ENCODE results near the gene TGM1.

Gene TGM1

GRCh38 chr14:24271134-24271833, 8.3 kb upstream of the TGM1 start, which contains the start of gene RABGGTA:
RABGGTA (minus strand) TSS chr14:24271597; CDS start chr14:24271115, 482 bp downstream.
- peak; percentile 94 for DNase-seq (ENCODE audit: low spot score)

DNA sequence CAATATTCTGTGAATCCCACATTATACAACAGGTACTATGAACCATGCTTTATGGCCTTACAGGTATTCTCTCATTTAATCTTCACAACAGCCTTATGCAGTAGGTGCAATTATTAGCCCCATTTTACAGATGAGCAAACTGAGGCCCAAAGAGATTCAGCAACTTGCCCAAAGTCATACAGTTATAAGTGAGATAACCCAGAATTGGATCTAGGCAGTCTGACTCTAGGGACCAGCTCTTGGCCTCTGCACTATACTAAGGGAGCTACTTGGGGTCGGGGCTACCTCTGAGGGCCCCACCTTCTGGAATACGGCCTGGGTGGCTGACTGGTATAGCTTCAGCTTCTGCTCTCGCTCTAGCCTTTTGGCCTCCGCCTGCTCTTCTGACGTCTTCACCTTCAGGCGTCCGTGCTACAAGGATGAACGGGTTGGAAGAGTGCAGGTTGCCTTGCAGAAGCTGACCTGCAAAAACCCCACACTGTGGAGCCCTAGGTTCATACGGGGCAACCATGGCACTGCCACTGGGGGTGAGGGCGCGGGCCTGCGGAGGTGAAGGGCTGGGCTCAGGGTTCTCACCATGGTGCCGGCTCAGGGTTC, 7.7 kb upstream of the TGM1 start:
- DNase-seq (ENCODE audit: low spot score) = no peak

- no peak for DNase-seq (ENCODE audit: low spot score)
Observed at GRCh38 chr14:24269910-24270536, 7.0 kb upstream of the TGM1 start.

- no peak for DNase-seq (ENCODE audit: low spot score)
Observed at GRCh38 chr14:24269368-24269767, 6.4 kb upstream of the TGM1 start.

- DNase-seq (ENCODE audit: low spot score) = no peak
Observed at GRCh38 chr14:24268225-24268624, 5.2 kb upstream of the TGM1 start.

GRCh38 chr14:24267516-24267915, 4.5 kb upstream of the TGM1 start:
- DNase-seq (ENCODE audit: low spot score) = no peak

DNA sequence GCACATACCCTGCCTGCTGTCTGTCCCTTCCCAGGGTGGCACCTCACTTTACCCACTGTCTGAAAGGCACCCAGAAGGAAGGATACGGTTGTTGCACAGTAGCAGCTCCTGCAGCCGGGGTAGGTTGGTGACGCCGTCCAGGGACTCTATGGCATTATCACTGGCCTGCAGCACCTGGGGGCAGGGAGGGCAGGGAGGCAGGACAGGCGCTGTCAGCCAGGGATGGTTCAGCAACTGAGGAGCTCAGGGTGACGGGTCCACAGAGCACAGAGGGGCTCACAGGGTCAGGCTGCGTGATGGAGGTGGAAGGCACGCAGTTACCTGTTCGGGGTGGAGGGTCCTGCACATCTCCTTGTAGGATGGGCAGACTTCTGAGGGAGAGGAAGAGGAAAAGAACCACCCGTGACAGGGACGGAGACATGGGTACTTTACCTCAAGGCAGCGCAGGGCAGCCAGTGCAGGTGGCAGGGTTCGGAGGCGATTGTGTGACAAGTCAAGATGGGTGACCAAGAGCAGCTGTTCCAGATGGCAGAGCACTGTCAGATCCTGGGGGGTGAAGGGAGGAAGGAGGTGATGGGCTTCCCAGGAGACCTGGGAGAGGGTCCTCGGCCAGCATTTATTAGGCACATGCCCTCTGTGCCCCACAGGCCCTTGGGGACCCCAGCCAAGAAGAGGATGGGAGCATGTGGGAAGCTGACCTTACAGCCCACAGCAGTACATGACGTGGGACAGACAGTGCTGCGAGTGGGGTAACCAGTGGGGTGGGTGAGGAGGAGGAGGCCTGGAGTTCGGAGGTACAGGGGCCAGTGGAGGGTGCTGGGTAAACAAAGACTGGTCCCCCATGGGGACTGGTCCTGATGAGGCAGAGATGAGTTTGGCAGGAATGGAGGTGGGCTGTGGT, 3.6 kb upstream of the TGM1 start:
- no peak for DNase-seq (ENCODE audit: low spot score)

DNA sequence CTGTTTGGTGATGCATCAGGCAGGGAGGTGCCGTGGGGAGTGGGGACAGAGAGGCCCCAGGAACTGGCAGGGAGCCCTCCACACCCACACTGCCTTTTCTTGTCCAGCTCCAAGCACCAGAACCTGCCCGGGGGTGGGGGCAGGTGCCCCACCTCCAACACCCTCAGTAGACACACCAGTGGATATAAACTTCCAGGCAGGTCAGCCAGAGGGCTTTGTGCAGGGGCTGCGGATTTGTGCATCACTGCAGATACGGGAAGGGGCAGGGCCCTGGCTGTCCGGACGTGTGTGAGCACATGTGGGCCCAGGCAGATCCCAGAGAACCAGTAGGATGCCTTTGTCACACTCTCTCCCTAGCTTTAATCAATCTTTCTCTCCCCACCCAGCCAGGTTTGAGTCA, 1.3 kb upstream of the TGM1 start:
- DNase-seq (ENCODE audit: low spot score) = no peak

DNA sequence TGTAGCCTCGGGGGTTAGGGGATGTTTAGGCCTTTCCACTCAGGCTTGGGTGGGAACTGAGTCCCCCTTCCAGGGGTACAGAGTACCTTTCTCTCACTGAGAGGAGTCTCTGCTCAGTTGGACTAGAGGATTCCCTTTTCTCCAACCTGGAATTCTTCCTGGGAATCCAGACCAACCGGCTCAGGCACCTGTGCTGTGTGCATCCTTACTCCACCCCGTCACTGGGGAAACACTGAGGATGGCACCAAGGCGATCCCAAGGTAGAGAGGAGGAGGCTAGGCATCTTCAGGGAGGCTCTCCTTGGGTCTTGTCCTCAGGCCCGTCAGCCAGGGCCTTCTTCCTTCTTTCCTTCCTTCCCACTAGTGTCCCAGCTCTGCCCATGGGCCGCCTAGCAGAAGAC, 871 bp upstream of the TGM1 start:
- DNase-seq (ENCODE audit: low spot score) = no peak

GRCh38 chr14:24261969-24262327, 1.0 kb downstream of the TGM1 start:
- DNase-seq (ENCODE audit: low spot score) = no peak

DNA sequence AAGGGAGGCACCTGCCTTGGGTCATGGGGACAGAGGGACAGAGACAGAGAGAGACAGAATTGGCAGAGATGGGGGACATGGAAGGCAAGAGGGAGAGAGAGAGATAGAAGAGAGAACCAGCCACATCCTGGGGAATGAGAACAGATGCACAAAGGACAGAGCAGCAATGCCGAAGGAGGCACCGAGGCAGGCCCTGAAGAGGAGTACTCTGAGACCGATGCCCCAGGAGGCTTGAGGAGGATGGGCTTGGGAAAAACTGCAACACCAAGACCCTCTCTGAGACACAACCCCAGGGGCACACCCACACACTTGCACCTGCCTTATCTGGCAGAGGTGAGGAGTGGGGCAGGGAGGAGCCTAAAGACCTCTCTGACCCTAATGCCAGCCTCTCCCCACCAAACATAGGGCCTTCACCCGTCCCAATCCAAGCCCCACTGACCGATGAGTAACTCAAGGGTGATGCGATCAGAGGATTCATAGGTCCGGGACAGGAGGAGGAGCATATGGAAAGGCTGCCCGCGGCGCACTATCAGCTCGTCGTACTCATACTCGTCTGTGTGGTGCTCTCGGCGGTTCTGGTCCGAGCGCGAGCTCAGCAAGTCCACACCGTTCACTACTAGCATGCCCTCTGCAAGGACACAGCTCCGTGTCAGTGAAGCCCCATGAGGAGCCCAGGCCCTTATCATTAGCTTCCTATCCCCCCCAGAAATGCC, 1.6 kb downstream of the TGM1 start:
- DNase-seq (ENCODE audit: low spot score) = no peak

- no peak for DNase-seq (ENCODE audit: low spot score)
Observed at GRCh38 chr14:24260780-24261157, 2.2 kb downstream of the TGM1 start.

DNA sequence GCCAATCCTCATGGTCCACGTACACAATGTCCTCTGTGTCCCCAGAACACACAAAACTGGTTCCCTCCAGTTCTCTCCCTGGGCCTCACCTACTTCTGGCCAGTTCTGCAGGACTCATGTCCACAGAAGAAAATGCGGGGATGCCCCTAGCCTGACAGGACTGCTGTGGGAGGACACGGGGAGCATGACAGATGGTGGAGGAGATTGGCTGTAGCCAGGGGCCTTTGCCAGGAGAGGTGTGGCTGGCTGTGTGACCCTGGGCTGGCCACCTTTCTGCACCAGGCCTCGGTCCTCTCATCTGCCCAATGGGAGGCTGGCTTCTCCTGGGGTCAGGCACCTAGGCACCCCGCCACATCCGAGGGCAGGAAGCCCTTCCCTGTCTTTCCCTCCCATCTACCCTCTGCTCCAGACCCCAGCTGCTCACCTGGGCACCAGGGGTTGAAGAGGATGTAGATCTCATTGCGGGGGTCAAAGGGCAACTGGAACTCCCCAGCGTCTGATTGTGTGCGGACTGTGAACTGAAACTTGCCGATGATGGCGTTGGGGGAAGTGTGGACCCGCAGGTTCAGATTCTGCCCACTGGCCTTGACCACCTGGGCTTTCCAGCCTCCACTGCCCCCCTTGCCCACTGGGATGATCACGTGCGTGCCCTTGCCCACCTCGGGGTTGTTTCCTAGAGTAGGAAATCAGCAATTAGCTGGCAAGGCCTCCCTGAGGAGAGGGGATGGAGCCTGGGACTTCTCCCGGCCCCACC, 2.8 kb downstream of the TGM1 start:
- DNase-seq (ENCODE audit: low spot score) = no peak

GRCh38 chr14:24259282-24260025, 3.5 kb downstream of the TGM1 start:
- DNase-seq (ENCODE audit: low spot score) = peak; percentile 40

DNA sequence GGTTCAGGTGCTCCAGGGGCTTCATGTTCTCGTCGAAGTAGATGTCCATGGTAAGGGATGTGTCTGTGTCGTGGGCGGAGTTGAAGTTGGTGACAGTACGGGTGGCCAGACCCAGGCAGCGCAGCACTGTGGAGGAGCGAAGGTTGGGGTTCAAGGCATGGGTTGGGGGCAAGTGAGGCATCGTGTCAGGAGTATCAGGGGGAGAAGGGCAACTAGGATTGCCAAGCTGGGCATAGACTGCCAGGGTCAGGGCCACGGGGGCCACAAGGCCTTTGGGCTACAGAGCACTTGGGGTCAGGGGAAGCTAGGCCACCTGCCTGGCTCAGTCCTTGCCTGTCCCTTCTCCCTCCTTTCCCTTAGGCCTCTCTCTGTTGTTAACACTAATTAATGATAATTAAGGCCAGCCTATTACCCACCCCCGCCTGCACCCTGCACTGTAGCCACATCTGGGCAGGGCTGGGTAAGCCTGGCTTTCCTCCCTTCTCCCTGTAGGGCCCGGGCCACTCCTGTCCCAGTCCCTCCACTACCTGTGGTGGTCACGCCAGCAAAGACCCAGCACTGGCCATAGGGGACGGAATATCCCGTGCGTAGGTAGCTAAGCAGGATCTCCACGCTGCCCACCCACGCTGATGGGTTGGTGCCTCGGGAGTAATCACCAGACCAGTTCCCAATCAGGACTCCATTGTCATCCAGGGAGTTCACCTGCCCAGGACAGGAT, 4.3 kb downstream of the TGM1 start:
- DNase-seq (ENCODE audit: low spot score) = no peak

GRCh38 chr14:24258119-24258518, 4.9 kb downstream of the TGM1 start:
- no peak for DNase-seq (ENCODE audit: low spot score)

DNA sequence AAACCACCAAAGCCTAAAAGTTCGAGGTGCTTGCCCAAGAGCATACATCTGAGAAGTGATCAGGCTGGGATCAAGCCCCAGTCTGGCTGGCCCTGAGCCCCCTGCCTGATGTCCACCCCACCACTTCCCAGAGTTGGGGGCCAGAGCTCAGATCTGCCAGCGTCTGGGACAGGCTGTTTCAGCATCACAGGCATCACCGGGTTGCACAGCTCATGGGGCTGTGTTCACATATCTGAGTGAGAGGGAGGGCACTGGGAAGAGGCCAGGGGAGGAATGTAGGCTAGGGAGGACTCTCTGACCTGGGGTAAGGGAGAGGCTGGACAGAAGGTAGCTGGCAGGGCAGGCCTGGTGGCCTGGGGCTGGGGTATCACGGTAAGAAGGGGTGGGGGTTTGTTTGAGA, 6.0 kb downstream of the TGM1 start:
- no peak for DNase-seq (ENCODE audit: low spot score)

DNA sequence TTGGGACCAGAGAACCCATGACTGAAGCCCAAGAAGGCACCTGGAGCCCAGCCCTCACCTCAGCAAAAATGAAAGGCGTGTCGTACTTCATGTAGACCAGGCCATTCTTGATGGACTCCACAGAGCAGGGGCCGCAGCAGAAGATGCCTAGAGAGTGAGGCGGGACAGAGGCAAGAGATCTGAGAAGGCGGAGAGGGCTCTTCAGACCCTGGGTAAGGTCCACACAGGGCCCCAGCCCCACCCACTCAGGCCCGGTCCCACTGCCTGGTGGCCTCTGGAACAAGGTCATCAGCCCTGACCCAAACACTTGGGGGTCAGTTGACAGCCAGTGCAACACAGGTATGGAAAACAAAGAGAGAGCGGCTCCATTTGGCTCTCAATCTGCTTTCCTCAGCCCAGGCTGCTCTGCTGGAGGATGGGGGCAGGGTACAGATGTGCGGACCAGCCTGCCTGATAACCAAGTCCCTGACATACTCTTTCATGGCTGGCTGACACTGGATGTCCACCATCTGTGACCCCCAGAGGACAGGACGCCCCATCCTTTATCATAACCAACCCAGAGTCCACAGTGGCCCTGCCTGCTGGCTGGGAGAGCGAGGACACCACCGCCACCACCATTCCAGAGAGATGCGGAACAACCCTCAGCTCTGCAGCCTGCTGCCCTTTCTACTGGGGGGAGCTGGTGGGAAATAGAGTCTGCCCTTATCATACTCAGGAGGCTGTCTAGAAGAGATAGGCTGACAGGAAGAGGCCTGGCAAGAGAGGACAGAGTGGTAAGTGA, 6.9 kb downstream of the TGM1 start:
- DNase-seq (ENCODE audit: low spot score) = no peak

GRCh38 chr14:24255438-24255837, 7.5 kb downstream of the TGM1 start:
- no peak for DNase-seq (ENCODE audit: low spot score)
